HCT116 (cell line): ENCODE measurements around the gene MALRD1. TPM values are rescaled to one million over a fixed set of nuclear protein-coding genes. Genes with fewer than 3 reads are reported as not detected.

Experiments used
- ATAC-seq: fragments of 200-7000 bp; cut with Tn5 transposase; 2 replicates; pipeline ENCODE4 v1.9.1; 2020; ENCODE audit warnings: mild to moderate bottlenecking, moderate library complexity
- BruUV-seq: library from RNA; stranded (reverse); fragments of 400-500 nt; replicated peaks from 2 replicates; lab custom pipeline; 2021; lab: Mats Ljungman, UMichigan
- CTCF ChIA-PET: fragments of 300-600 bp; sonication (Branson Sonifier 250); formaldehyde crosslinking; loops from one replicate; lab custom pipeline; 2021; ENCODE audit warnings: antibody characterized with exemption; lab: Charles Lee
- POLR2A ChIA-PET: fragments of 300-600, 350-600 bp; sonication (Branson Sonifier 250); formaldehyde crosslinking; loops from one replicate; lab custom pipeline; 2021; ENCODE audit warnings: antibody characterized with exemption; lab: Charles Lee
- RAD21 ChIA-PET, 2 experiments: fragments of 300-600 bp; sonication (Branson Sonifier 250); formaldehyde crosslinking; loops; one replicate each; lab custom pipeline; 2023; ENCODE audit warnings: low total read pairs in 2 of 2; ENCODE audit not compliant: uncharacterized antibody in 2 of 2, unreplicated experiment in 2 of 2, low non-redundant PET in 1 of 2; lab: Charles Lee
- DNase-seq: peaks from one replicate; pipeline ENCODE4 v3.0.0-alpha.2; 2010; ENCODE audit warnings: low read depth, low spot score
- H2AFZ ChIP-seq: fragments of 200-600 bp; shearing (Covaris generic), sonication (generic); 2 replicates; pipeline ENCODE4 v1.6.1; 2017; ENCODE audit warnings: low read depth, mixed run types, mixed read lengths, antibody characterized with exemption, low read length; ENCODE audit not compliant: poor library complexity, severe bottlenecking
- H3K27ac ChIP-seq: 2 replicates; pipeline ENCODE4 v1.5.1; 2012; ENCODE audit warnings: low read depth, low read length
- H3K27me3 ChIP-seq: fragments of 200-600 bp; sonication (generic); 2 replicates; pipeline ENCODE4 v1.6.1; 2016; ENCODE audit warnings: mixed run types, low read length, mixed read lengths; ENCODE audit not compliant: insufficient read depth
- H3K36me3 ChIP-seq, 2 experiments: fragments of 200-500 bp in 1 of 2; fragments of 200-600 bp in 1 of 2; sonication (Bioruptor generic) in 1 of 2; sonication (generic) in 1 of 2; 2 replicates each; pipeline versions ENCODE4 v1.5.1 to v1.6.1; 2014 to 2016; ENCODE audit warnings: low read length in 2 of 2, inconsistent platforms in 1 of 2, mixed read lengths in 1 of 2, mixed run types in 1 of 2; ENCODE audit not compliant: insufficient read depth in 2 of 2, control insufficient read depth in 1 of 2
- H3K4me1 ChIP-seq, 2 experiments: fragments of 200-600 bp in 1 of 2; sonication (generic) in 1 of 2; 2 replicates each; pipeline versions ENCODE4 v1.5.1 to v1.6.1; 2012 to 2017; ENCODE audit warnings: low read length in 2 of 2, inconsistent platforms in 1 of 2, mild to moderate bottlenecking in 1 of 2, mixed read lengths in 1 of 2, mixed run types in 1 of 2, moderate library complexity in 1 of 2; ENCODE audit not compliant: insufficient read depth in 2 of 2, control insufficient read depth in 1 of 2
- H3K4me2 ChIP-seq: fragments of 200-600 bp; sonication (generic); 2 replicates; pipeline ENCODE4 v1.6.1; 2017; ENCODE audit warnings: mixed run types, low read length, mixed read lengths
- H3K4me3 ChIP-seq, 2 experiments: fragments of 200-600 bp in 1 of 2; sonication (generic) in 1 of 2; replicated peaks in 1 of 2; 2 replicates each; pipeline ENCODE4 v1.5.1; 2011 to 2016; ENCODE audit warnings: low read length in 2 of 2, control low read depth in 1 of 2, low read depth in 1 of 2, mild to moderate bottlenecking in 1 of 2, mixed read lengths in 1 of 2, mixed run types in 1 of 2
- H3K79me2 ChIP-seq: fragments of 200-600 bp; sonication (generic); 2 replicates; pipeline ENCODE4 v1.6.1; 2017; ENCODE audit warnings: mild to moderate bottlenecking, mixed run types, low read length, moderate library complexity, mixed read lengths; ENCODE audit not compliant: insufficient read depth
- H3K9ac ChIP-seq: fragments of 200-600 bp; sonication (generic); 2 replicates; pipeline ENCODE4 v1.6.1; 2016; ENCODE audit warnings: low read length, mixed read lengths
- H3K9me2 ChIP-seq: fragments of 200-600 bp; sonication (generic), shearing (Covaris generic); 2 replicates; pipeline ENCODE4 v1.6.1; 2017; ENCODE audit warnings: mixed run types, mild to moderate bottlenecking, moderate library complexity; ENCODE audit not compliant: insufficient read depth
- H3K9me3 ChIP-seq, 2 experiments: fragments of 200-500 bp in 1 of 2; fragments of 200-600 bp in 1 of 2; sonication (Bioruptor generic) in 1 of 2; sonication (generic) in 1 of 2; 2 replicates each; pipeline ENCODE4 v1.6.1; 2014 to 2017; ENCODE audit warnings: low read length in 2 of 2, mixed read lengths in 2 of 2, inconsistent platforms in 1 of 2, low read depth in 1 of 2, mild to moderate bottlenecking in 1 of 2, mixed run types in 1 of 2, moderate library complexity in 1 of 2; ENCODE audit not compliant: control insufficient read depth in 1 of 2, insufficient read depth in 1 of 2
- H4K20me1 ChIP-seq: fragments of 200-600 bp; sonication (generic), shearing (Covaris generic); 2 replicates; pipeline ENCODE4 v1.6.1; 2017; ENCODE audit warnings: mixed run types, mild to moderate bottlenecking, moderate library complexity; ENCODE audit not compliant: insufficient read depth
- CEBPB ChIP-seq: IDR thresholded peaks from 2 replicates; pipeline ENCODE4 v1.6.1; 2012; ENCODE audit warnings: low read depth
- CTCF ChIP-seq, 3 experiments: fragments of 200-600 bp in 1 of 3; sonication (generic) in 1 of 3; IDR thresholded peaks in 2 of 3; conservative IDR thresholded peaks in 1 of 3; 2 replicates each; pipeline ENCODE4 v1.5.1; 2012 to 2017; ENCODE audit warnings: low read depth in 2 of 3, low read length in 2 of 3, antibody characterized with exemption in 1 of 3, borderline replicate concordance in 1 of 3, control low read depth in 1 of 3, mild to moderate bottlenecking in 1 of 3, mixed read lengths in 1 of 3, mixed run types in 1 of 3, moderate library complexity in 1 of 3; ENCODE audit not compliant: insufficient read depth in 1 of 3
- EZH2phosphoT487 ChIP-seq: fragments of 200-600 bp; IDR thresholded peaks from 2 replicates; pipeline ENCODE4 v1.6.1; 2018; ENCODE audit warnings: antibody characterized with exemption, borderline replicate concordance
- FOSL1 ChIP-seq: IDR thresholded peaks from 2 replicates; pipeline ENCODE4 v1.6.1; 2012; ENCODE audit warnings: low read depth
- JUND ChIP-seq: IDR thresholded peaks from 2 replicates; pipeline ENCODE4 v1.6.1; 2012
- MAX ChIP-seq: IDR thresholded peaks from 2 replicates; pipeline ENCODE4 v1.6.1; 2012
- POLR2A ChIP-seq: IDR thresholded peaks from 2 replicates; pipeline ENCODE4 v1.7.0; 2011; ENCODE audit warnings: borderline replicate concordance; ENCODE audit not compliant: insufficient read depth, insufficient read length; ENCODE audit errors: extremely low read depth
- POLR2AphosphoS5 ChIP-seq: IDR thresholded peaks from 2 replicates; pipeline ENCODE4 v1.6.1; 2011; ENCODE audit warnings: mild to moderate bottlenecking, low read depth, low read length, moderate library complexity
- RAD21 ChIP-seq: IDR thresholded peaks from 2 replicates; pipeline ENCODE4 v1.6.1; 2012; ENCODE audit warnings: low read depth, mild to moderate bottlenecking
- REST ChIP-seq: IDR thresholded peaks from 2 replicates; pipeline ENCODE4 v1.6.1; 2012; ENCODE audit warnings: low read depth
- SIN3A ChIP-seq: IDR thresholded peaks from 2 replicates; pipeline ENCODE4 v1.6.1; 2012; ENCODE audit warnings: low read depth
- SP1 ChIP-seq: IDR thresholded peaks from 2 replicates; pipeline ENCODE4 v1.6.1; 2012; ENCODE audit warnings: low read depth
- SRF ChIP-seq: IDR thresholded peaks from 2 replicates; pipeline ENCODE4 v1.6.1; 2012; ENCODE audit warnings: low read depth
- TCF7L2 ChIP-seq: IDR thresholded peaks from 2 replicates; pipeline ENCODE4 v1.7.0; 2011; ENCODE audit warnings: borderline replicate concordance, inconsistent platforms; ENCODE audit not compliant: insufficient read depth, insufficient read length; ENCODE audit errors: extremely low read depth
- ZBTB33 ChIP-seq: IDR thresholded peaks from 2 replicates; pipeline ENCODE4 v1.6.1; 2011; ENCODE audit warnings: mild to moderate bottlenecking, low read length, moderate library complexity; ENCODE audit not compliant: insufficient replicate concordance; ENCODE audit errors: extremely low read depth
- ZNF274 ChIP-seq: fragments of 200-500 bp; sonication (Bioruptor generic); IDR thresholded peaks from 2 replicates; pipeline ENCODE4 v1.6.1; 2014; ENCODE audit warnings: mild to moderate bottlenecking, low read depth, low read length, inconsistent platforms
- intact Hi-C: fragments of 100-400 bp; cut with micrococcal nuclease; formaldehyde crosslinking; loops from 2 replicates; pipeline ENCODE4 v1.10.0; 2022
- total RNA-seq: library from RNA; stranded (reverse); gene quantifications from one replicate; pipeline ENCODE4 v1.2.1, GENCODE V29; 2021; ENCODE audit not compliant: unreplicated experiment

The MALRD1 gene
- total RNA-seq, 1 experiment from 2014 or later, result not detected

GRCh38 chr10:19469521-19469920, 420.9 kb downstream of the MALRD1 start (continued):
- no peak for TF ChIP-seq REST
- no peak for TF ChIP-seq TCF7L2
- TF ChIP-seq SP1, result no peak
- no peak for TF ChIP-seq CEBPB
- TF ChIP-seq, all 23 proteins: peak for 0

GRCh38 chr10:19479854-19480253, 431.3 kb downstream of the MALRD1 start:
- H2AFZ ChIP-seq, result no peak overlapping the region

More at GRCh38 chr10:19479854-19480253, 431.3 kb downstream of the MALRD1 start:
- Histone ChIP-seq H3K27ac (no peak overlapping the region), H3K9me2 (no peaks in the 10 kb centered on the region), H3K4me1 (no peaks in the 10 kb centered on the region), H3K4me3 (no peak overlapping the region), H3K4me2 (no peak overlapping the region), H3K9ac (no peak overlapping the region), H3K9me3 (peaks cover 16 to 31% of the 10 kb centered on the region in 2 experiments; a peak in 2 of 4 replicates), H3K27me3 (no peaks in the 10 kb centered on the region), H3K79me2 (no peaks in the 10 kb centered on the region), H4K20me1 (no peaks in the 10 kb centered on the region), H3K36me3 (no peaks in the 10 kb centered on the region)
- POLR2A ChIA-PET, result no interaction called here
- intact Hi-C loops, result no loop called here
- TF ChIP-seq EZH2phosphoT487, result no peak
- TF ChIP-seq MAX, result no peak
- TF ChIP-seq SIN3A, result no peak
- TF ChIP-seq SRF, result no peak
- TF ChIP-seq ZBTB33, result no peak
- no peak for TF ChIP-seq TCF7L2
- no peak for TF ChIP-seq ZNF274
- TF ChIP-seq FOSL1, result no peak
- no peak for TF ChIP-seq JUND
- TF ChIP-seq SP1, result no peak
- no peak for TF ChIP-seq POLR2A
- TF ChIP-seq RAD21, result no peak
- TF ChIP-seq CTCF (IDR thresholded peaks at IDR 0.05 in 2 of 3, conservative IDR thresholded peaks at IDR 0.05 in 1 of 3; ENCODE audit: borderline replicate concordance in 1 of 3, insufficient read depth in 1 of 3, low read depth in 2 of 3, low read length in 2 of 3), result no peak
- no peak for TF ChIP-seq POLR2AphosphoS5
- RAD21 ChIA-PET, result no interaction called here
- ATAC-seq (no peak), DNase-seq (no peak)
- no TSS peak for BruUV-seq
- CTCF ChIA-PET, result no interaction called here
